GM19351 (cell line): ENCODE results near the gene MUC5B.
A peak's percentile ranks its signal among the peaks of the same experiment; 100 is the strongest.
"Not testable (repeated sequence)": the region's sequence is repeated elsewhere in the genome, so short reads cannot be mapped to it uniquely, and the experiment has no call there.

Experiments used
- ATAC-seq: cut with Tn5 transposase; IDR thresholded peaks from one replicate; pipeline ENCODE4 v1.9.1; 2021; ENCODE audit warnings: mild to moderate bottlenecking, moderate library complexity; ENCODE audit not compliant: unreplicated experiment

Gene MUC5B

GRCh38 chr11:1261241-1262071 lies 38.6 kb downstream of the MUC5B start:
- no peak for ATAC-seq

- ATAC-seq = peak; percentile 93
Observed at GRCh38 chr11:1262172-1263006, 39.5 kb downstream of the MUC5B start.

GRCh38 chr11:1263010-1263409 lies 40.1 kb downstream of the MUC5B start:
- peak; percentile 14 for ATAC-seq

- ATAC-seq = not testable (repeated sequence)
Observed at GRCh38 chr11:1264444-1264843, 41.6 kb downstream of the MUC5B start.

- ATAC-seq = not testable (repeated sequence)
Observed at GRCh38 chr11:1265480-1265879, 42.6 kb downstream of the MUC5B start.

GRCh38 chr11:1266976-1267375 lies 44.1 kb downstream of the MUC5B start:
- ATAC-seq = not testable (repeated sequence)

GRCh38 chr11:1267441-1268100 lies 44.7 kb downstream of the MUC5B start:
- ATAC-seq = no peak

GRCh38 chr11:1269957-1270356 lies 47.1 kb downstream of the MUC5B start:
- no peak for ATAC-seq

- ATAC-seq = no peak
Observed at GRCh38 chr11:1270476-1270875, 47.6 kb downstream of the MUC5B start.

- ATAC-seq = no peak
Observed at GRCh38 chr11:1271002-1271401, 48.1 kb downstream of the MUC5B start.

GRCh38 chr11:1271406-1271805 lies 48.5 kb downstream of the MUC5B start:
- ATAC-seq = no peak

- no peak for ATAC-seq
Observed at GRCh38 chr11:1271927-1272326, 49.1 kb downstream of the MUC5B start.

- ATAC-seq = no peak
Observed at GRCh38 chr11:1272531-1272930, 49.7 kb downstream of the MUC5B start.

GRCh38 chr11:1274501-1274900 lies 51.6 kb downstream of the MUC5B start:
- ATAC-seq = no peak

- ATAC-seq = no peak
Observed at GRCh38 chr11:1275021-1275420, 52.2 kb downstream of the MUC5B start.

- ATAC-seq = no peak
Observed at GRCh38 chr11:1276041-1276790, 53.4 kb downstream of the MUC5B start.

GRCh38 chr11:1276866-1277615 lies 54.2 kb downstream of the MUC5B start:
- no peak for ATAC-seq

GRCh38 chr11:1277936-1278512 lies 55.2 kb downstream of the MUC5B start:
- ATAC-seq = no peak

GRCh38 chr11:1278766-1279673 lies 56.2 kb downstream of the MUC5B start:
- no peak for ATAC-seq
